Hepatic stellate cell (primary cell): Measurements from ENCODE around the gene KIRREL3.
A peak's percentile ranks its signal among the peaks of the same experiment; 100 is the strongest.

ENCODE experiments used
- DNase-seq: peaks from one replicate; pipeline ENCODE4 v3.0.0; 2011; ENCODE audit warnings: low spot score

Gene KIRREL3

DNA sequence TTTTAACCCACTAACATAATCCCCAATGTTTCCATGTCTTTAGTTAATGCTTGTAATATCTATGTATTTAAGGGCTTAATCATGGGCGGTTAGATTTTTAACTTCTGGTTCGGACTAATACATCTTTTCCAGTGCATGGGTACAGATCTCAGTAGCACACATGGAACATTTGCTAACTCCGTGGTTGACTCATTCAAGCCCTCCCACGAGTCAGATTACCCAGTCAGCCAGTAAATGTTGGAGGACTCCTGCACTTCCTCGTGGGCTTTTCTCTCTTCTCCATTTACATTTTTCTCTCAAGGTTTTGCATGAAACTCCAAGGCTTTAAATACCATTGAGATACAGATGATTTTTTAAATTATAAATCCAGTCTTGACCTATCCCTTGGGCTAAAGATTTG, 331.2 kb downstream of the KIRREL3 start:
- DNase-seq: peak; percentile 29

DNA sequence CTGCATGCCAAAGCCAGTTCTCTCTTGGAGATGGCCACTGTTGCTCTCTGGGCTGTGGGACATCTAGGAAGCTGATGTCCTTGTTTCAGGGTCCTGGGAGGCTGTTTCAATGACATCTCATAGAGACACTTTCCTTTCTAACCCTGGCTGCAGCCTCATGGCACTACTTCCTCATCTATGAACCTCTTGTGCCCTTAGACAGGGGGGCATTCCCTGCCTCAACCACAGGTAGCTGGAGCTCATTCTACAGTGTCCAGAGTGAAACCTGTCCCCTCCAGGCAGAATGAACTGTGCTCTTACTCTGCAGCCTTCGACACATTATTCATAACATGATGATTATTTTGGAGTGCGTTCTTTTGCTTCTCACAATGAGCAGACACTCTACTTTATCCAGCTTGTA, 335.9 kb downstream of the KIRREL3 start:
- DNase-seq: no peak

DNA sequence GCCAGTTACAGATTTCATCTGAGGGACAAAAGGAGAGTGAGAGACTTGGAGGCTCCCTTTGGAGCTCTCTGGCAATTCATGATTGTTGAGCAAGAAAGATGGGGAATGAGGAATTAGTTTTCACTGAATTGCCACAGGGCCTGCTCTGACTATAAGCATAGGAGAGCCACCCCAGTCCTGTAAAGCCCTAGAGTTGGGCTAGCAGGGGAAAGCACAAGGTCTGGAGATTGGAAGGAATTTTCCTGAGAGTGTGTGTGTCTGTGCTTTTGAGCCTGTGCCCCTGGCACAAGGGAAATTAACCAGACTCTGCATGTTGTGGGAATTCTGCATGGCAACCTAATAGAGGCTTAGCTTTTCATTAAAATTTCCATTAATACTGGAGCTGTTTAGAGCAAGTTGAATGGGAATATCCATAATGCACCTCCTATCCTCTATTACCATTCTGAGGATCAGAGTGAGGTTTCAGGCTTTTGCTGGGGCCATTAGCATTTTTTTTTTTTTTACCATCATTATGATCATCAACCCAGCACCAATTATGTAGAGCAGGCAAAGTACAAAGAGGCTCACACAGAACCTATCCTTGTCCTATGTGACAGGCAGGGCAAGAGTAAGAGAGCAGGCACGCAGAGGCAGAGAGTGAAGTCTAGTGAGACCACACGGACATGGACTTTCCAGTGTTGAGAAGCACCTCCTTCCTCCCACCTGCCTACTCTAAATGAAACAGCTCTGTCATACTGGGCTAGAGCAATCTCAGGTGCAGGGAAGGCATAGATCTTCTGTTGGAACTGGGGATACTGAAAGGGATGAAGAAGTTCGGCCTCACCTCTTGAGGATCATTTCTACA, 336.6 kb downstream of the KIRREL3 start:
- no peak for DNase-seq

DNA sequence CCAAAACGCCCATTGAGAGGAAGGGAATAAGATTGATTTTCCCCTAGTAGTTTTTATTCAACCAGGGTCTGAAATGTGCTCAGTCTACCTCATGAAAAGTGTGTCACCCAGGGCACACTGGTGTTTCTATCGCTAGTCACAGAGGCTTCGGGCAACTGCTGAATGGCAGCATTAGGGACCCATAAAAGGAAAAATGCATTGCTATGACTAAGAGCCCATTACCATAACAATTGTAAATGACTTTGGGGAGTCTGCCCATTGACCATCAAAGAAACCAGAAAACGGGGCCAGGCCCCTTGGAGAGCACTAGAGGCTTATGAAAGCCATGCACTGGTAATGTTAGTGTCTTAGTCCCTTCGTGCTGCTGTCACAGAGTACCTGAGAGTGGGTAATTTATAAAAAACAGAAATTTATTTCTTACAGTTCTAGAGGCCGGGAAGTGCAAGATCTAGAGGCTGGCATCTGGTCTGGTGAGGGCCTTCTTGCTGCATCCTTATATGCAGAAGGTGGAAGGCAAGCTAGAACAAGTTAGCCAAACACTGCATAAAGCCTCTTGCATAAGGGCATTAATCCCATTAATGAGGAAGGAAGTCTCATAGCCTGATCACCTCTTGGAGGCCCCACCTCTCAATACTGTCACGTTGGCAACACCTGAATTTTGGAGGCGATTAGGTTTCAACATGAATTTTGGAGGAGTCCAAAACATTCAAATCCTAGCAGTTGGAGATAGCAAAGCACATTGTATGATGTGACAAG, 338.4 kb downstream of the KIRREL3 start:
- no peak for DNase-seq

DNA sequence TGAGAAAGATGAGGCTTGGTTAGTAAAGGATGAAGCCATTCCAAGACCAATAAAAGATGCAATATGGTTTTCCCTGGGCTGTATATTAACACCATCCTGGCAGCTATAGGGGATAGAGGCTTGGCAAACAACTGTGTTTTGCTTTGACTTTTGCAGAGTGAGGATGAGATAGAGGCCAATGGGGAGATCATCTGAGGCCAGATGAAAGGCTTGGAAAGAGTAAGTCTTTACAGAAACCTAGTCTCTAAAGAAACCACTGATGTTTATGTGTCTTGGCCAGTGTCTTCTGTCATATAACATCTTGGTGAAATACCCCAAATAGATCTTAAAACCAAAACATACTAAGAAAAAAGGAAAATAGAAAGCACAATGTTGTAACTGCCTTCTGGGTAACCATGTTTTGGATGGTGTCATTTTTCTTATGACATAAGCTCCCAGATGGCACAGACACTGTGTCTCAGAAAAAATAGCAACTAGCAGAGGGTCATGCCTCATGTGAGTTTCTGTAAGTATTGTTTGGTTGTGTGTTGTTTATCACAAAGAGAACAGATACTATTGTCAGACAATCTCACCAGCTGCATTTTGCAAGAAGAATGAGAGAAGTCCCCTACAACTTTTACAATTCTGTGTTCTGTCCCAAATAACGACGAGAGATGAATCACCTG, 339.7 kb downstream of the KIRREL3 start:
- DNase-seq: no peak

DNA sequence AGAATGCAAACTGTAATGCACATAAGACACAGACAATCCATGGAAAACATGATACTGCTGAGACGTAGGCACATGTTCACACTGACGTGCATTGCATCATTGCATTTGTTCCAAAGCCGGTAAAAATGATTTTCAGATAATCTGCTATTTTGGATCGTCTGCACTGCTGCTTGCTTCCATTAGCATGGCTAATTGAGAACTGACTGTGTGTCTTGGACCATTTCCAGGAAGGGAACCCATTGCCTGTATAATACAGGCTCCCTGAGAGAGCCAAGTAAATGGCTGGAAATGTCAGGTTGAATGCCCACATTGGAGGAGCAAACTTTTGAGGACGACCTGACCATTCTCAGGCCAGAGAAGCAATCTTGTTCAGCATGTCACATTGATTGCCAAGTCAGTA, 340.2 kb downstream of the KIRREL3 start:
- no peak for DNase-seq

DNA sequence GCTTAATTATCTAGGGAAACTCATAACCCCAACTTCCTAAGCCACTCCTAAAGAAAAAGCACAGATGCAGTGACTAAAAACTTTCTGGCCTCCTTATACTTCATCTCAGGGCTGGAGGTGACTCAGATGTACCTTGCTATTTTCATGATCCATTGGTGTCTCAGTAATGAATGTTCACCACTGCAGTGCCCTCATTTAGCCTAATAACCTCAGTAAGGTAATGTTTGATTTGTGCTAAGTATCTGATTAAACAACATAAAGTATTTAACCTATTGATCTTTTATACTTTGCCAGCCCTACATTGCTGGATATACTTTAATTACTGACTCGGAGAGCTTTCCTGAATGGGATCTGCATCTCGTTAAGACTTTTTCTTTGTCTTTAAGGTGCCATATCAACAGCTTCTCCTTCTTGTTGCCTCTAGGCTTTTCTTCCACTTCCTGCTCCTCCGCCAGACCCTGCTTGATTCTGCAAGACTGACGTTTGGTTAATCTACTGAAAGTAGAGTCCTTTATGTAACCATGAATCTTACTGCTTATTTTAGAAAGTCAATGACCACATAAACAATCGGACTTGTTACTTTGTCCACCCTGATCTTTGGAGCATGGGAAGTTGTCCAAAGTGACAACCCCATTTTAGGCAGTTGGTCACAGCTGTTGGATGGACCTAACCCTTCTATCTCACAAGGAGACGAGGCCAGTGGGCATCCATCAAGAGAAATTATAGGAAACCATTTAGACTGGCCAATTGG, 342.1 kb downstream of the KIRREL3 start:
- DNase-seq: no peak

DNA sequence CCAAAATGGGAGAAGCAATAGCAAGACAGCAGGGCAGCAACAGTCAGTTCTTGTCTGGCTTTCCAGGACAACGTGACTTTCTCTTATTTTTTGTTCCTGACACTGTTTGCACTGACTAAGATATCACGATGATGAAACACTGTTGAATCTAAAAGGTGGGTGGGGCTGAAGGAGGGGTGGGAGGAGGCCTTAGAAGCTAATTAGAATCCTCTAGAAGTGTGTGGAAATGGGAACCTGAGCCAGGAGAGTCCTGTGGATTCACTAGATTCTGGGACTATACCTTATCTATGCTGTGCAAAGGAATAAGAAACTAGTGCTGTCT, 344.8 kb downstream of the KIRREL3 start:
- no peak for DNase-seq

DNA sequence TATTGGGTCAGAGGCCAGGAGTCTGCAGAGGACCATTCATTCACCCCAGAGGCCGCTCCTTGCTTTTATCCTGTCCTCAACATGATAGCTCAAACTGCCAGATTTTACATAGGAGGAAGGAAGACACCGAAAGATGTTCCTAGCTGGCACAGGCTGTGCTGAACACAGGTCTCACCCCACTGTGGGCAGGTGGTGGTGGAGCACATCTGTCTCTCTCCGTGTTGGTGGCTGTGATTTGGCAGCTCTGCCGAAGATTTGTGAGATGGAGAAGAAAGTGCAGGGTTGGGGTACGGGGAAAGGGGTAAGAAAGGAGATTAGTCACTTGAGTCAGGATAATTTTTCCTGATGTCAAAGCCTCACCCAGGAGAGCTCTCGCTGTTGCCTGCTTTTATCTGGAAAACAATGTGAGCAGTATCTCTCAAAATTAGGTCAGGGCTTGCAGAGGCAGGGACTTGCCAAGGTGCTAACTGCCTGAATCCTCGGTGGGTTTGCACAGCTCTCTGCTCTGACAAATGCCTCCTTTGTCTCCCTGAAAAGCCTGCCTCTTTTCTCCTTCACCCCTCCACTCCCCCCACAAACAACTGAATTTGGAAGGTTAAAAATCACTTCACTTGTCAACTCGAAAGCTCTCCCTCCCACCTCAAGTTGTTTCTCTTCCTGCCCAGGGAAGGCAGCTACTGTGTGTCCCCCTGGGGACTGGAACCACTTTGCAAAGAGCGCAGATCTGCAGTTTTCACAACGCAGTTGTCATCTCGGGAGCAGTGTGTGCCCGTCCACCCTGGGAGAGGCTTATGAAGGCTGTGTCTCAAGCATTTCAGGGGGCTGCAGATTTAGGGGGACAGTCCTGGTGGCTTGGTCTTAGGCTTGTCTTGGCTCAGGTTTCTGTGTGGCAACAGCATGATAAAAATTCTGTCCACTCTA, 345.4 kb downstream of the KIRREL3 start:
- no peak for DNase-seq

DNA sequence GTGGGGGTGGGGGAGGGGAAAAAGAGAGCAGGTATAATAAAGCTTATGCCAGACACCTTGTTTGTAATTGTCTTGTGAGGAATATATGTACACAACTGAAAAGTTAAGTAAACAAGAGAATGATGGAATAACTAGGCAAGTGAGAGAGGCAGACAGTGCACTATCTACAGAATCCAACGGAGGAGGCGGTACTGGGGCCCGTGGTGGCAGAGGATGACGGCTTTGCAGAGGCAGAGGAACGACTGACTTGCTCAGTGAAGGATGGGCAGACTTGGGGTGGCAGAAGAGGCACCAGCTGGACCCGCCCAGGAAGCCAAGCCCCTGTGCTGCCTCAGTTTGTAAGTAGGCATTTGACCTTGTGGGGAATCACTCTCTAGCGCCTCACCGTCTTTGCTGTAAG, 347.5 kb downstream of the KIRREL3 start:
- no peak for DNase-seq

DNA sequence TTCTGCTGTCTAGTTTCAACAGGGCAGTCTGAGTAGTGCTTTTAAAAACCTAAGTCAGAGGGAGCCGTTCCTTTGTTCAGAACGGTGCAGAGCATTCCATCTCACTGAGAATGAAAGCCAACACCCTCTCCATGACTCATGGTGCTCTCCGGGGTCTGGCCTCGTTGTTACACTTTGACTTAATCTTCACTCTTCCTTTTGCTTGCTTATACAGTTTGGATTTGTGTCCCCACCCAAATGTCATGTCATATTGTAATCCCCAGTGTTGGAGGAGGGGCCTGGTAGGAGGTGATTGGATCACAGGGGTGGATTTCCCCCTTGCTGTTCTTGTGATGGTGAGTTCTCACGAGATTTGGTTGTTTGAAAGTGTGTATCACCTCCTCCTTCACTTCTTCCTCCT, 352.8 kb downstream of the KIRREL3 start:
- DNase-seq: peak; percentile 84

DNA sequence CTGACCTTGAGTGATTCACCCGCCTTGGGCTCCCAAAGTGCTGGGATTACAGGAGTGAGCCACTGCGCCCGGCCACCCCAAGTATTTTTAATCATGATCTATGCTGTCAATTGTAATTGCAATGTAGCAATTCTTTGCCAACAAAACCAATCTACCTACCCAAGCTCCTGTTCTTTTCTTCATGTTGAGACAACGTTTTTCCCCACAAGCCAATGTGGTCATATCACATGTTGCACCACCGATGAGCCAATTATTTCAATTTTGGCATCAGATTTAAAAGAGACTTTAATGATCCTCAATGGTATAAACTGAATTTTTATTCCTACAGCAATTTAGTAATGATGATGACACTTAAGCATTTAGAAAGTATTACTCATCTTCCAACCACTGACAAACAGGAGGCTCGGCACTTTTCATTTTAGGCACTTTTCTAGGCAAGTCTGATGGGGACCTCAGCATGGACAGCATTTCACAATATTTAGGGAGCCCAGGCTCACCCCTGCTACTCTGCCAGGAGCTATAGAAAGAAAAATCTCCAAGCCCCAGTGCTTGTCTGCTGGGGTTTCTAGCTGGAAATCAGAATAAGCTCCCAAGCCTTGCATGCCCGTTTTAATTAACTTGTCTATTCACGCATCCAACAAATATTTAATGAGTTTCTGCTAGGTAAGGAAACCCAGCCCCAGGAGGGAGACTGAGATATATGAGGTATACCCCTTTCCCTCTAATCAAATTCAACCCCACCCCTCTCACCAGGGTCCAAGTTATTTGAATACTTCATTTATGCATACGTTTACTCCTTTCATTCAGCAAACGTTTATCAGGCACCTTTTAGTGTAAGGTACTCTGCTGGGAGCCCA, 353.6 kb downstream of the KIRREL3 start:
- no peak for DNase-seq

DNA sequence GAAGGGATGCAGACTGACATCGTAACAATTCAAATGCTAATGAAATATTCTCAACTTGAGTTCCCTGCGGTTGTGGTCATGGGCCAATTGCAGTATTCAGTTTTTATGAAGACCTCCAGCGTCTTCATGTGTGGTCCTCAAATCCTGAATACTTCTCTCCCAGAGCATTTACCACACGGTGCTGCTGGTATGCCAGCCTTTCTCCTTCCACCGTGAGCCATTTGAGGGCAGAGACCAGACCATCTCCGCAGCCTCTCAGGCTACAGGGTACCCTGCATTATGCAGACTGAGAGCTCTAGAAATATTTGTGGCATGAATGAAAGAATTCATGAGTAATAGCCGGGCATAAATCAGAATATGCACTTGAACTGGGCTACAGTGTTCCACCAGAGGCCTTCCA, 355.4 kb downstream of the KIRREL3 start:
- DNase-seq: no peak

DNA sequence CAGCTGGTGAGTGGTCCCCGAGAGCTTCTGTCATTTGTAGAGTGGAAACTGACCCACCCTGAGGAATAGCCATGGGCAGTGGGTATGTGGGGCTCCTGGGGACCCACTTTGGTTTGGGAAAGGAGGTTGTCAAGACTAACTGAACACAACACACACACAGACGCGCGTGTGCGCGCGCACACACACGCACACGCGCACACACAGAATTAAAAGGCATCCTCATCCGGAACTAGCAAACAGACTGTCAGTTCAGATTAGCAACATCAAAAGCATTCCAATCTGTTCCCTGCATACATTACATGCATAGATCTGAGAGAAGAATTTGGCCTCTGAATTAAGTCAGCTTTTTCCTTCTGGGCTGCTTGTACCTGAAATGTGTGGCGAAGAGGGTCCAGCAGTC, 360.4 kb downstream of the KIRREL3 start:
- no peak for DNase-seq

DNA sequence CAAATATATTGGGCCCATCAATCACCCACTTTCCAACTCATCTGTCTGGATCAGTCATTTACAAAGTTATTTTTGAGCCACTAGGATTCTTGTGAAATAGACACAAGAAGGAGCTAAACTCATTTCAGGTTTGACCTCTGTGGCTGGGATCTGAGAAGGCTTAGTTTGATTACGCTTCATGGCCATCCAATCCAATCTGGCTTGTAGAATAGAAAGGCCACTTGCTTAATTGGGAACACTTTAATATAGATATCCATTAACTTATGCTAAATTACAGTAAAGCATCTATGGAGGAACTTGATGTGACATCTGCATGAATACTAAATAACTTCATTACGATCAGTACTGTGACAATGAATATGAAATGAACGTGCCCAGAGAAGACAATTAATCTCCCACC, 360.9 kb downstream of the KIRREL3 start:
- no peak for DNase-seq

DNA sequence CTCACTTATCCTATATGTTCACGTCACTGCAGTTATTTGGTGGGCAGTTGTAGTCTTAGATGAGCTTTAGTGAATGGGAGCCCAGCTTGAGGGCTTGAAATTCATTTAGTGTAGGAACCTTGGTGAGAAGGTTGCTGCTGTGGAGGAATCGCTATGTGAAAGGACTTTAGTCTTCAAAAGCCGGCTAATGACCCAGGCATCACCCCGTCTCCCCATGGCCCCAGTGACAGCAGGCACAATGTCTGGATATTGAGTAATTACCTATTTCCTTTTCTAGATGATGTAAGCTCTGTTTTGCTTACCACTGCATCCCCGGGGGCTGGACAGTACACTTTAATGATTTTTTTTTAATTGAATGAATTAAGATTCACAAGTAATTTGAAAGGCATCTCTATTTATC, 361.9 kb downstream of the KIRREL3 start:
- no peak for DNase-seq

DNA sequence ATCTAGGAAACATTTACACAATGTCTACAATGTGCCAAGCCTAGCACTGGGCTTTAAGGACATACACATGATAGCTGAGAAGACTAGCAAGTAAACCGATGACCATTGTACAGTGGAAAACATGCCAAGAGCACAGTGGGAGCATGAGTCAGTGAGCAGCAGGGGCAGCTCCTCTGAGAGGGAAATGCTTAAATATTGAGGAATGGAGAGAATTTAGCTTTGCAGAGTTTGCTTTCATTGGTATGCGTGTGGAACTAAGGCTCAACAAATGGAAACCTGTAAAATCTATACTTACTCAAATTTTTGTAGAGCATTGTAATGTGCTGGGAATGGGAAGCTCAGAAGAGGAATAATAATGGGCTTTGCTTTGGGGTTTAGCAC, 362.8 kb downstream of the KIRREL3 start:
- DNase-seq: peak; percentile 83

DNA sequence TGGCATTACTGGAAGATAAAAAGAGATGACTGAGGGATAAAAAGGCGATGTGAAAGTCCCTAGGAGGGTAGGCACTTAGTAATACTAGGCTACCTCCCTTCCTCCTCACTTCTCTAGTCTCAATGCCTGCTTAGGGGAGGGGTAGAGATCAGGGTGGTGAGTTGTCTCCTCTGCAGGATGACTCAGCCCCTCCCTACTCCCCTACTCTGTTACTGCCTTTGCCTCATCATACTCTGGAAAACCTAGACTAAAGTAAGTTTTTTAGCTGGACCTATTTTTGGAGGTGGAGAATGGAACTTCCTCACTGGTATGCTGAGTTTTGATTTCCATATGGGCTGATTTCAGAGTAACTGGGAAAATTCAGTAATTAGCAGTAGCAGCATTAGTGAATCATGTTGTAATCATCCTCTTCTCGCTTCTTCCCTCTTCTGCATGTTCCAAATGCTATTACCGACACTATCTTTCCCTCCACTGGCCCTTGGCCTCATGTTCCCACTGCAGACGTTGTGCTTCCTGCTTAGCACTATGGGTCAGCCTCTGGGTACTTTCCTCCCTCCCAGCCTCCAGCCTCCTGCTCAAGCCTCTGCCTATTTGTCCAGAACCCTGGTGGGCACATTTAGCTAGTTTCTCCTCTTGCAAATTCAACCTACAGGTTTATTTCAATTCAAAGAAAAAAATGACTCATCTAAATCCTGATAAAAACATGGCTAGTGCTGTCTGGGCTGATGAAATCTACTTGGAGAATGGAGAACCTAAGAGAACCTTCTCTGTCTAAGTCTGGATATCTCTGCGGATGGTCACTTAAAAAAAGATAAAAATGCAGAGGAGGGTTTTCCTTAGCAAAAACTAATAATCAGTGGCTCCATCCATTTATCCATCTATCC, 363.4 kb downstream of the KIRREL3 start:
- peak; percentile 85 for DNase-seq

DNA sequence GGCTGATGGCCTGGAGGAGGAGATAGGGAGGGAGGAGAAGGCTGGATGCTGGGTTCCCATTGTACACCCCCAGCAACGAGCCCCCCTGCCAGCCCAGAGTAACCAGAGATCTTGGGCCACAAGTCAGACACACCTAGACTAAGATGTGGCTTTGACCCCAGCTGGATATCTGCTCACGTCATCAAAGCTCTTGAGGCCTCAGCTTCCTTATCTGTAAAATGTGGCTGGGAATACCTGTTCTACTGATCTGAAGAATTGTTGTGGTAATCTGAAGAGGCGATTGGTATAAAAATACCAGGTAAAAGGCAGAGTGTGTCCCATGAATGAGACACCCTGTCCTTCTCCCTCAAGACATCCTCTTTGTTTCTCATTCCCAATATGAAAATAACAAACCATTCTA, 365.1 kb downstream of the KIRREL3 start:
- no peak for DNase-seq
